ENCODE measurements around the gene HS3ST1.

HS3ST1 gene

DNA sequence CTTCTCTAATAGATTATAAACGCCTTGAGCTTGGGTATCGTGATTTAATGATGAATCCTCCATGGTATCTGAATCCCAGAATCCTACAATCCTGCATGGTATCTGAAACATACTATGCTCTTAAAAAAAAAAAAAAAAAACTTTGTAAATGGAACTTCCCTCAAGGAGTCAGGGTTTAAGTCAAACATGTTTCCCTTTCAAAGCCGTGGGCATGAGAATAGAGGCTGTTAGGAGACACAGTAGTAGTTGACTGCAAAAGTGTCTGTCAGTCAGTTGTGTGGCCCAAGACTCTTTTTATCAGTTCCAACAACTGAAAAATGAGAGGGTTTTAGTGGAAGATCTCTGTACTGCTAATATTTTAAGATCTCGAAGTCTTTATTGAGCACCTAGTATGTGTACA is 2.4 kb upstream of the HS3ST1 start:
- DNase-seq (ENCODE audit: low read depth), result no peak

- no peak for DNase-seq (ENCODE audit: low read depth)
Measured at GRCh38 chr4:11430536-11430935, 1.8 kb upstream of the HS3ST1 start.

DNA sequence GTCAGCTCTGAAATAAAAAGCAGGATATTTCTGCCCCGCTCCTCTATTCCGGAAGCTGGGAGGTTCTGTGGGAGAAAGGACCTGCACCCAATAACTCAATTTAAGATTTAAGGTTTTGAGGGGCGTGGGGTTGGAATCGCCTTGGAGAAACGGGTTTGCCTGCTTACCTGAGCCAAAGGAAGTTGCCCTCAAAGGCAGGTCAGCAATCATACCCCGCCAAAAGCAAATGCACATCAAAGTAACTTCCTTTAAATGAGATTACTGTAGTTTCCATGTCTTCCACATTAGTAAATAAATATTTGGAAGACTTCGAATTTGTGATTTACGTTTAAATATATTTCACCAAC is 978 bp upstream of the HS3ST1 start:
- DNase-seq (ENCODE audit: low read depth), result no peak

DNA sequence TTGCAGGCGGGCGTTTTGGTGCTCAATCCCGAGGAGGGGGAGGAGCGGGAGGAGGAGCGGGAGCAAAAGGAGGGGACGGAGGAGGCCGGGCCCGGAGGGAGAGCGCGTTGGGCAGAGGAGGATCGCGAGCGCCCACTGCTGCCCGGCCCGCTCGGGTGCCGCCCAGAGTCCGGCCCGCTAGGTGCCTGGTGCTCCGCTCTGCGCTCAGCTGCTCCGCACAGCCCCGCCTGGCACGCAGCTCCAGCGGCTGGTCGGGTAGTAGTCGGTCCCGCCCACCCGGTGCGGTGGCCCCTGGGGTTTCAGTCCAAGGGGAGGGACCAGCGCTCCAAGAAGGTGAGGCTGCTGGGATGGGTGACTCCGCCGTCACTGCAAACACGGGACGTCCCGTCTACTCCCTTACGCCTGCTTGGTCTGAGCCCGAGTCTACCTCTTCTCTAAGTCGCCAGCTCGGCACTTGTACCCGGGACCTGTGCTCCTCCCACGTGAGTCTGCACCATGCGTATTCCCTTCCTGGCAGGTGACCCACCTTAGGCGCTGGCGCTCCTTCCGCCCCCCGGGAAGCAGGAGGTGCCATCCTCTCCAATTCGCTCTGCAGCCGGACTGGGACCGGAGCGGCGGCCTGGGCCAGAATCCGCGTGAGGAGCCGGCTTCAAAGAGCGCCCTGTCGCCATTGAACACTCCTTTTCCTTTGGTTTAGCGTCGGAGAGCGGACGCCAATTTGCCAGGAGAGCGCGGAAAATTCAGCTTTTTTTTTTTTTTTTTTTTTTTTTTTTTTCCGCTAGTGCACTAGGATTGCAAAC is 405 bp upstream of the HS3ST1 start:
- no peak for DNase-seq (ENCODE audit: low read depth)

GRCh38 chr4:11427121-11427996 is 1.3 kb downstream of the HS3ST1 start:
- DNase-seq (ENCODE audit: low read depth), result no peak

DNA sequence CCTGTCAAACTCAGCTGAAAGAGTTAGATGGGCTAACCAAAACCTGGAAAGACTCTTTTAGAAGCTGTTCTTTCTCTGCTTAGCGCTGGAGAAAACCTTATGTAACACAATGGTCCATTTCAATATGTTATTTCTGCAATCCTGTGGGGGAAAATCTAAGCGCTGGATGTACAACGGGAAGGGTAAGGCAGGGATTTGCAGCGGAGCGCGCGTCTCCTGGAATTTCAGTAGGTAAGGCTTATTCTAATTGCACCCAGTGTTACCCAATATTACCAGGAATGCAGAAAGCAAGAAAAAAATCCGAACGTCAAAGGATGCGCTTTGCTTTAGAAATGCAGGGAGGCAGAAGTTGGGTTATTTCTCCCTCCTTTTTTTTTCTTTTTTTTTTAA is 2.0 kb downstream of the HS3ST1 start:
- no peak for DNase-seq (ENCODE audit: low read depth)

- DNase-seq (ENCODE audit: low read depth), result no peak
Measured at GRCh38 chr4:11426003-11426402, 2.7 kb downstream of the HS3ST1 start.

- no peak for DNase-seq (ENCODE audit: low read depth)
Measured at GRCh38 chr4:11424856-11425255, 3.8 kb downstream of the HS3ST1 start.

DNA sequence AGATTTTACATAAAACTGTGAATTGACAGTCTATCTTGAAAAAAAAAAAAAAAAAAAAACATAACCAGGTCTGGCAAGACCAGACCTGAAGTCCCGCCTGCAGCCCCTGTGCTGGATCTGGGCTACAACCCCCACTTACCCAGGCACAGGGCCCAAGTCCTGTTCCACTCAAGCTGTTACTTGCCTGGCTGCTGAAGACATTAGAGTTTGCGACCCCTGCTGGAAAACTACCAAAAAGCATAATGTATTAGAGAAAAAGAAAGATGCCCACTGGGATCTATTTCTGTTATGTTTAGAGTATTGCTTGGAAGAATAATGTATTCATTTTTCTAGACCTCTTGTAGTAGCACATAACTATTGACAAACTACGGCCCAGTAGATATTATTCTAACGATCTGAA is 4.7 kb downstream of the HS3ST1 start:
- DNase-seq (ENCODE audit: low read depth), result no peak

- no peak for DNase-seq (ENCODE audit: low read depth)
Measured at GRCh38 chr4:11423465-11423864, 5.2 kb downstream of the HS3ST1 start.

- no peak for DNase-seq (ENCODE audit: low read depth)
Measured at GRCh38 chr4:11421116-11421515, 7.6 kb downstream of the HS3ST1 start.

DNA sequence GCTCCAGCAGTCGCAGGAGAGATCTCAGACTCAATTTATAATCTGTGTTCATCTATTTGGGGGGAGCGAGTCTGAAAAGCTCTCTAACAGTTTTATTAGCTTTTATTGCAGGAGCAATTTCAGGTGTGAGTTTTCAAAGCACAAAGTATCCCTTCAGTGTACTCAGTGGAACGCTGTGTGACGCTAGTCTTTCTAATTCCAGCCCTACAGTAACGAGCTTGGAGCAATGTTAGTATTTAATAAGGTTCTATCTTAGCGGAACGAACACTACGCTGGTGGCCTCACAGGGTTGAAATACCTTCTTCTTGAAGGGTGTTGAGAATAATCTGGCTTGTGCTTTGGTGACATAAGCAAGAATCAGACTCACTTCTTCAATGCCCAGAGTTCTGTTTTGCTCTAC is 8.4 kb downstream of the HS3ST1 start:
- DNase-seq (ENCODE audit: low read depth), result no peak

DNA sequence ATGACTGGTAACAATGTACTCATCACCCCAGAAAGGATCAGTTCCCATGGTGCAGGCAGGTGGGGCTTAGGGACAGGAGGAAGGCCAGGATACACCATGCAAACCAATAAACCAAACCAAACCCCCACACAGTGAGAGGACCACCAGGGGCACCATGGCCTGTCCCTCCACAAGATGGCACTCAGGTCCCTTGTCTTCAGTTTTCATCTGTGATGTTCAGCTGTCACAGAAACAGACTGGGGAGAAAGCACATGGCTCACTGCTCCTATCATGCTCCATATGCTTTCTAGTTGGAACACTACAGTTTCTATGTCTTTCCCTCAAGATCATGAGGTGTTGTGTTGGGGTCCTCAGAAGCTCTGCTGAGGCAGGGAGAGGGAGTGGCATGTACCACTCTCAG is 10.1 kb downstream of the HS3ST1 start:
- no peak for DNase-seq (ENCODE audit: low read depth)

DNA sequence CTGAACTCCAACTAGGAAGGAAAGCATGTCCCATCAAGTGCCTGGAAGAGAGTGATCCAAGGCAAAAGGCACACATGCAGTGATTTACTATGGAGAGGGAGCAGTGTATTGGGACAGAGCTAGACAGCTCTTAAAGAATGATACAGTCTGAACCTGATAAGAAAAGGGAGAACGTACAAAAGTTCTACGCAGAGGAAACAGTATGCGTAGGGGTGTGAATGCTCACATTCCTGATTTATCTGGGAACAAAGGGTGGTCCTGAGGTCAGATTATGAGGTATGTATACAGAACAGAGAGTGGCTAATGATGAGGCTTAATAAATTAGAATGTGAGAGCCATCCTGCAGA is 12.0 kb downstream of the HS3ST1 start:
- no peak for DNase-seq (ENCODE audit: low read depth)

- no peak for DNase-seq (ENCODE audit: low read depth)
Measured at GRCh38 chr4:11416071-11416766, 12.5 kb downstream of the HS3ST1 start.

DNA sequence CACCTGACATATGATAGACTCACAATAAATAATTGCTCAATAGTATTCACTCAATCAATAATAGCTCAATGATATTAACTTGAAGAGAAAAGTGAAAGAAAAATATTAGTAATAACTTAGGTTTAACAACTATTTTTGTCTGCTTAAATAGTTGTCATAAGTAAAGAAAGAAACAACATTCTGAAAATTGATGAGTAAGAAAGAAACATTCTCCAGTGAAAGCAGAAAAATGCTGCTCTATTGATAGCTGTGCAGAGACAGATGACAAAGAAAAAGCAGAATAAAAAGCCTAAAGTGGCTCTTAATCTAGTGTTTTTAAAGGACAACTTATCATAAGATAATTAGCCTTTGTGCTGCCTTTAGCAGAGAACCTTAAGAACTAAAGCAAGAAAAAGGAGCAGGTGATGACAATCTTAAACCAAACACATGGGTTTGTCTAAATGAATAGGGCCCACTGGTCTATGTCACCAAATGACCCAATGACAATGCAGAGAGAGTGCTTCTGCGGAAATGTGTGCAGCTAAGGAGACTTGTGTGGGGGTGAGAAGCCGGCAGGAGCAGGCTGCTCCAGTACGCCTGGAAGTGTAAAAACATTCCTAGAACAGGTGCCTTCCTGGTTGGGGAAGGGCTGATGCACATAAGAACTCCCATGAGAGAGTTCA is 13.2 kb downstream of the HS3ST1 start:
- no peak for DNase-seq (ENCODE audit: low read depth)

DNA sequence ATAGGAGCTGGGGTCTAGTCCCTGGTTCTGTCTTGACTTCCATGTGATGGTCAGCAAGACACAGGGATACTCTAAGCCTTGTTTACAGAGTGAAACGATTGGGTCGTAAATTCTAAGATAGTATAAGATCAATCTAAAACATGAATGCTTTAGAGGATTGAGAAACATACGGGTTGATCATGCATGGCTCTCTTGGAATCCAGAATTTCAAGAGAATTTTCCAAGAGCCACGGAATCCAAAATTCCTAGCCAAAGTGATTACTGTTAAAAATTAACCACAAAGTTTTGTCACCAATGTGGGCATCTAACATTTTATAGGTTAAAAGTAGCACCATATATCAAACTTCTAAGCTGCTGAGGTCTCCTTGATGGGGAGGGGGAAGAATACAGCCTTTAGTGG is 16.5 kb downstream of the HS3ST1 start:
- DNase-seq (ENCODE audit: low read depth), result no peak

DNA sequence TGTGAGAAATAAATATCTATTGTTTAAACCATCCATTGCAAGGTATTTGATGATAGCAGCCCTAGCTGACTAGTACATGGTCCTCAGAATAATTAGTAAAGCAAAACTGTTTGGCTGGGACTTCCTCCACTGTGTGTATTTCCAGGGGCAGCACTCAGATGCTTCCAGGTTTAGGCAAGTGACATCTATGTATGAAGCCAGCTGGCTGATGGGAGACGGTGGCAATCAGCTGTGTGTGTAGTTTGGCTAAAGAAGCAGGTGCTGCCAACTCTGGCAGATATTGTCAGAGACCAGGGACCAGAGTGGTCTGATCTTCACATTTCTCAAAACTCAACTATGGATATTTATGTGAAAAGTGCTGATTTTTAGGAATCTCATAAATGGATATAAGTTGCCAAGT is 19.1 kb downstream of the HS3ST1 start:
- DNase-seq (ENCODE audit: low read depth), result no peak

- no peak for DNase-seq (ENCODE audit: low read depth)
Measured at GRCh38 chr4:11408233-11408967, 20.3 kb downstream of the HS3ST1 start.

- no peak for DNase-seq (ENCODE audit: low read depth)
Measured at GRCh38 chr4:11407551-11407950, 21.1 kb downstream of the HS3ST1 start.

- no peak for DNase-seq (ENCODE audit: low read depth)
Measured at GRCh38 chr4:11404431-11404830, 24.3 kb downstream of the HS3ST1 start.

DNA sequence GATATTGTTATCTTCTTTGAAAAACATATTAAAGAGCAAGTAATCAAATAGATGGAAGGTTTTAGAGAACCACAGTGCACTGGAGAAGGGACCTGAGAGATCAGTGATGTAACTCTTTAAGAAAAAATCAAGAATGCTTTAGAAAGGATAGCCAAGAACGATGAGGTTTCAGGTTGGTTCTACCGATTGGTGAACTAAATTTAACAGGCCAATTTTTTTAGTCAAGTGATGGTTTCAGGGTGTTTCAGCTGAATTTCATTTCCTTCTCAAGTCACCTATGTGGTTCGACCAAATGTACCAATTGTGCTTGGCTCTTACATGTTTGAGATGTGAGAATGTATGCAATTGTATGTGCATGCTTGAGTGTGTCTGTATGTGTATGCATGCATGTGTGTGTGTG is 26.5 kb downstream of the HS3ST1 start:
- no peak for DNase-seq (ENCODE audit: low read depth)
